Stimulated activated CD4-positive, alpha-beta T cell treated with anti-CD3 and anti-CD28 coated beads, Interleukin-15, amount 100 ng/mL, for 48 hours (primary cell): ENCODE results near the gene ANKRD24.
"Not testable (repeated sequence)": the region's sequence is repeated elsewhere in the genome, so short reads cannot be mapped to it uniquely, and the experiment has no call there.

ENCODE experiments used
- DNase-seq, 2 donors: peaks; one replicate each; pipeline ENCODE4 v3.0.0-alpha.2; 2020; ENCODE audit warnings: low read depth in 2 of 2

Gene ANKRD24

DNA sequence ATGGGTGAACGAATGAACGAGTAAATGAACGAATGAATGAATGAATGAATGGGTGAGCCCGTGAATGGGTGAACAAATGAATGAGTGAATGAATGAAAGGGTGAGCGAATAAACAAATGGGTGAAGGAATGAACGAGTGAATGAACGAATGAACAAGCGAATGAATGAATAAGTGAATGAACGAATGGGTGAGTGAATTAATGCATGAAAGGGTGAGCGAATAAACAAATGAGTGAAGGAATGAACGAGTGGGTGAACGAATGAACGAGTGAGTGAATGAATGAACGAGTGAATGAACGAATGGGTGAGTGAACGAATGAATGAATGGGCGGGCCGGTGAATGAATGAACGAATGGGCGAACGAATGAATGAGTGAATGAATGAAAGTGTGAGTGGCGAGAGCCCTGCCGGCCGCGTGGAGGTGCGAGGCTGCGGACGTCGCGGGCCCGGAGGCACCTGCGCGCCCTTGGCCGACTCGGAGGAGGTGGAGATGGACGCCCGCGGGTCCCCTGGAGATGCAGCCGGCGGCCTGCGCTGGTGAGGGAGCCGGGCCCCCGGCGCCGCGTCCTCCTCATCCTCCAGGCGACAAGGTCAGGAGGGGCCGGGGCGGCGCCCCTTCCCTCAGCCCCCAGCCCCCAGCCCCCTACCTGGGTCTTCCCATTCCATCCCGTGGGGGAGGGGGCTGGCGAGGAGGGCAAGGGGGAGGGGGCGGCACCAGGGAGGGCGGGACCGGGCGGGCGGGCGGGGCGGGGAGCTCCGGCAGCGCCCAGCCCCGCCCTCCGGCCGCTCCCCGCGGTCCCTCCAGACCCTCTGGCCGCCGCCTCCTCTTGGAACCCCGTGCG, 15.4 kb downstream of the ANKRD24 start:
- DNase-seq = no peak

DNA sequence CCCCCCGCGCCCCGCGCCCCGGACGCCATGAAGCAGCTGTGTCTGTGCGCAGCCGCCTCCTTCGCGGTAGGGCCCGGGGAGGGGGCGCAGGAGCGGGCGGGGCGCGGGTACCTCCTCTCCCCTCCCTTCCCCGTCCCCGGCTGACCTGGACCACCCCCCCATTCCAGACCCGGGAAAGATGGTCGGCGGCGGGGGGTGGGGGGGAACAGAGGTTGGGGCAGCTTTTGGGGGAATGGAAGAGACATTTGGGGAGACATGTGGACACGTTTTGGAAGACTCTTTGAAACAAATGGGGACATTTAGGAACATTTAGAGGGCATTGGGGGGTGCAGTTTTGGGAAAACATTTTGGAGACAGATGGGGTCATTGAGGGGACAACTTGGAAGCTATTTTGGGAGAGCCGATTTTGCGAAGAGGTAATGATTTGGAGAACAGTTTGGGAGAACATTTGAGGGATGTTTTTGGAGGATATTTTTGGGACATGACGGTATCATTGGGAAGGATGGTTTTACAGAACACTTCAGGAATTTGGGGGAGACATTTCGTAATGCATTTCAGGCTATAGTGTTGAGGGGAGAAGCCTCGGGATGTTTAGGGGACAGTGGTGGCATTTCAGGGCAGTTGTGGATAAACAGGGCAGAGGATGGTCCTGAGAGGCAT, 16.1 kb downstream of the ANKRD24 start:
- DNase-seq = no peak

DNA sequence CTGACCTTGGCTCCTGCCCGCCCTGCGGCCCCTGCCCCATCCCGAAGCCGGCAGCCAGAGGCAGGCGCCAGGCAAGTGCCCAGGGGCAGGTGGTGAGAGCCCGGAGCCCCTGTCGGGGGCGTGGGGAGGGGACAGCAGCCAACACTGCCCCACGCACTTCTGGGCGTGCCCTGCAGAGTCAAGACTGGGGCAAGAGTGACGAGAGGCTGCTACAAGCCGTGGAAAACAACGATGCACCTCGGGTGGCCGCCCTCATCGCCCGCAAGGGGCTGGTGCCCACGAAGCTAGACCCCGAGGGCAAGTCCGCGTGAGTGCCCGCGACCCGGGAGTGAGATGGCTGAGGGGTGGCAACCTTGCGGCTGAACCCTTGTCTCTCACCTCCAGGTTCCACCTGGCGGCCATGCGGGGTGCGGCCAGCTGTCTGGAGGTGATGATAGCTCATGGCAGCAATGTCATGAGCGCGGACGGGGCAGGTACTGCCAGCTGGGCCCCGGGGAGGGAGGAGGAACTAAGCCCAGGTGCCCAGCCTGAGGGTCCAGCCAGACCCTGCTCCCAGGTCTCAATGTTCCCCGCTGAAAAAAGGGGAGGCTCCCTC, 17.3 kb downstream of the ANKRD24 start:
- DNase-seq = no peak

DNA sequence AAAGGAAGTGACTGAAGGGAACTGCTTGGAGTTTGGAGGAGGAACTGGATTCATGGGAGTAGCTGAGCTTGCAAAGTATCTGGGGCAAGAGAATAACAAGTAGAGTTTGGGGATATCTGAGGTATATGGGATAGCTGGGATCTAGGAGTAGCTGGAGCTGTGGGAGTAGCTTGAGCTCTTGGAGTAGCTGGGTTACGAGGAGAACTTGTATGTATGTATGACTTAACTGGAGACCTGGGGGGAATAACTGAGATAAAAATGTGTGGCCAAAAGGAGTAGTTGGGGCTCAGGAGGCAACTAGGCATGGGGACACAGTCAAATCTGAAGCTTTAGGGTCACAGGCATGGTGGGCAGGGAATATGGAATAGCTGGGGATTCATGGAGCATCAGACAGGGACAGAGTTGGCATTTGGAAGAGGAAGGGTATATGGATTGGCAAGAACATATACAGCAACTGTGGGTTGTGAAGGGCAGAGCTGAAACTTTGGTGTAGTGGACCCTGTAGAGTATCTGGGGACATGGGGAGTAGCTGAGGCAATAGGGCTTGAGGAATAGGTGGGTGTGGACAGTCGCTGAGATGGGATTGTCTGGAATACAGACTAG, 18.6 kb downstream of the ANKRD24 start:
- no peak for DNase-seq

DNA sequence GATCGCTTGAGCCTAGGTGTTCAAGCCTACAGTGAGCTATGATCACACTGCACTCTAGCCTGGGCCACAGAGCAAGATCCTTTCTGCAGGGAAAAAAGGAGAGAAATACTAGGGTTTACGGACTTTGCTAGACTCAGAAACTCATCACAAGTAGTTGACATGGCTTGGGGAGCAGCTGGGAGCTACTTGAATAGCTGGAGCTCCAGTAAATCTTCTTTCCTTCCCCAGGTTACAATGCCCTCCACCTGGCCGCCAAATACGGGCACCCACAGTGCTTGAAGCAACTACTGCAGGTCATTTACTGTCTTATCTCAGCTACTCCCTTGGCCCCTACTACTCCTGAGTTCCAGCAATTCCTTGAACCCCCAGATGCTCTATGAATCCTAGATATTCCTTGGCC, 19.3 kb downstream of the ANKRD24 start:
- DNase-seq = no peak

DNA sequence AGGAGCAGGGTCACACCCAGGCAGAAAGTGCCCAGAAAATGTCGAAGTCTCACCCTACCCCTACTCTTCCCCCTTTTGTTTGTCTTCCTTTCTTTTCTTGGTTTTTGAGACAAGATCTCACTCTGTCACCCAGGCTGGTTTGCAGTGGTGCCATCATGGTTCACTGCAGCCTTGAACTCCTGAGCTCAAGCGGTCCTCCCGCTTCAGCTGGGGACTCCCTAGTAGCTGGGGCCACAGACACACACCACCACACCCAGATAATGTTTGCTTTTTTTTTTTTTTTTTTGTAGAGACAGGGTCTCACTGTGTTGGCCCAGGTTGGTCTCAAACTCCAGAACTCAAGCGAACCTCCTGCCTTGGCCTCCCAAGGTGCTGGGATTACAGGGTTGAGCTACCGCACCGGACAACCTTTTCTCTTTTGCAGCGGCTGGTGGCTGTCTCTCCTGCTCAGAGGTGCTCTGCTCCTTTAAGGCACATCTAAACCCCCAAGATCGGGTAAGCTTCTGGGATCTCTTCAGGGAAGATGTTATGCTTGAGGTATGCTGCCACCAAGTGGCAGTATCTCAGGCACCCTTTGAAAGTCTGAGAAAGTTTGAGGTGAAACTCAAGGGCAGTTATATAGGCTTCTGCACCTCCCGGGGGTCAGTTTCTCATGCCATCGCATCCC, 24.5 kb downstream of the ANKRD24 start:
- no peak for DNase-seq

DNA sequence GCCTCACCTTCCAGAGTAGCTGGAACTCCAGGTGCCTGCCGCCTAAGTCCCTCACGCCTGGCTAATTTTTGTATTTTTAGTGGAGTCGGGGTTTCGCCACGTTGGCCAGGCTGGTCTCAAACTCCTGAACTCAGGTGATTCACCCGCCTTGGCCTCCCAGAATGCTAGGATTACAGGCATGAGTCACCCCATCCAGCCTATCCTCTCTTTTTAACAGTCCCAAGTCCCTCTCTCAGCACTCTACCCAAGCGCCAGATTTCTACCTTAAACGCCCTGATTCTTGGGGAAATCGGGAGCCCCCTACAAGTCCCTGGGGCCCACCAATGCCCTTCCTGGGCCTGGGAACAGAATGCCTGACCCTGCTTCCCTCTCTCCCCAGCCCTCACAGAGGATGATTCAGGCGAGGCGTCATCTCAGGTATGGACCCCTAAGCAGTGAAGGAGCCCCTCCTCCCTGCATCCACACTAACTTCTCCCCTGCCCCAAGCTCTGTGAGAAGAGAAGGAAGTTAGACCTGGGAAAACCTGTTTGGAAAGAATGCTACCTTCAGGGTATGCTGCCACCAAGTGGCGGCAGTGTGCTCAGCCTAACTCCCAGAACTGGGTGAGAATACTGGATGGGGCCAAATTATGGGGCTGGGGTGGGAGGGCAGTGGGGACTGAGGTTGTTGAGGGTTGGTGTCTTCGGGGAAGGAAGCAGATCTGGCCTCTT, 26.1 kb downstream of the ANKRD24 start:
- no peak for DNase-seq

DNA sequence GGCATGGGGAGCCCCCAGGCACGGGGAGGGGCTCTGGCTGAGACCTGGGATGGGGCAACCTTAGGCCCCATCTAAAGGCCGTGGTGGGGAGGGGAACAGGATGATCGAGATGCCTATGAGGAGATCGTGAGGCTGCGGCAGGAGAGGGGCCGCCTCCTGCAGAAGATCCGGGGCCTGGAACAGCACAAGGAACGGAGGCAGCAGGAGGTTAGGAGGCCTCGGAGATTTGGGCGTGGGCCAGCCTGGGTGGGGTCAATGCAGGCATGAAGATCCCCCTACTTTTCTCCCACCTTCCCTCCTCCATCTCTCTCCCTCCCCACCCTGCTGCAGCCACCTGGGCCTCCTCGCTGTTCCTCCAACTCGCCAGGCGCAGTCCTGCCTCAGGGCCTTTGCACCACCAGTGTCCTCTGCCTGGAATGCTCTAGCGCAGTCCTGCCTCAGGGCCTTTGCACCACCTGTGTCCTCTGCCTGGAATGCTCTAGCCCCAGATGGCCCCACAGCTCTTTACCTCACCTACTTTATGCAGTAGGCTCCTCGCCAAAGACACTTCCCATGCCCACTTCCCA, 27.8 kb downstream of the ANKRD24 start:
- no peak for DNase-seq

DNA sequence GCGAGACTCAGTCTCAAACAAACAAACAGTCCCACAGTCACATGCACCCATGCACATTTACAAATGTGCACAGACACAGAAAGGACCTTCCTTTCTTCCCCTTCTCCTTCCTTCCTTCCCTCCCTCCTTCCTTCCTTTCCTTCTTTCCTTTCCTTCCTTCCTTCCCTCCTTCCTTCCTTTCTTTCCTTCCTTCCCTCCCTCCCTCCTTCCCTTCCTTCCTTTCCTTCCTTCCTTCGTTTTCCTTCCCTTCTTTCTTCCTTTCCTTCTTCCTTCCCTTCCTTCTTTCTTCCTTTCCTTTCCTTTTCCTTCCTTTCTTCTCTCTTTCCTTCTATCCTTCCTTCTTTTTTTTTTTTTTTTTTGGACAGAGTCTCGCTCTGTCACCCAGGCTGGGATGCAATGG, 30.6 kb downstream of the ANKRD24 start:
- no peak for DNase-seq

DNA sequence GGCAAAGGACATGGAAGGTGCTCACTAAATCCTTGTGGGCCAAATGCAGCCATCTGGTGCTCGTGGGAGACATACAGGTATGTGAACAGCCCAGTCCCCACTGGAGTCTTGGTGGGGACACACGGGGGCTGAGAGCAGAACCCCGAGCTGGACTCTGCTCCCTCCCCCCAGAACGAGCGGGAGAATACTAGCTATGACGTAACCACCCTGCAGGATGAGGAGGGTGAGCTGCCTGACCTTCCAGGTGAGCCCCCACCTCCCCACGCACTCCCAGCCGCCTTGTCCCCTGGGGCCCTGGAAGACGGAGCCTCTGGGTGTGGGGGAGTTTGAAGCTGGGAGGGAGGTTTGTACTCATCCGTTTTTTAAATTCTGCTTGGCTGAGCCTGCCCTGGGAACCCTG, 33.3 kb downstream of the ANKRD24 start:
- DNase-seq = no peak

DNA sequence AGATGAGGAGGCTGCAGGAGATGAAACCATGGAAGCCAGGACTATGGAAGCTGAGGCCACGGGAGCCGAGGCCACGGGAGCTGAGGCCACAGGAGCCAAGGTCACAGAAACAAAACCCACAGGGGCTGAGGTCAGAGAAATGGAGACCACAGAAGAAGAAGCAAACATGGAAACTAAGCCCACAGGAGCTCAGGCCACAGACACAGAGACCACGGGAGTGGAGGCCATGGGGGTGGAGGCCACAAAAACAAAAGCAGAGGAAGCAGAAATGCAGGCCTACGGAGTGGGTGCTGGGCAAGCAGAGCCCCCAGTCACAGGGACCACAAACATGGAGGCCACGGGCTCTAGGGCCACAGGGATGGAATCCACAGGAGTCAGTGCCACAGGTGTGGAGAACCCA, 34.4 kb downstream of the ANKRD24 start:
- DNase-seq = no peak

DNA sequence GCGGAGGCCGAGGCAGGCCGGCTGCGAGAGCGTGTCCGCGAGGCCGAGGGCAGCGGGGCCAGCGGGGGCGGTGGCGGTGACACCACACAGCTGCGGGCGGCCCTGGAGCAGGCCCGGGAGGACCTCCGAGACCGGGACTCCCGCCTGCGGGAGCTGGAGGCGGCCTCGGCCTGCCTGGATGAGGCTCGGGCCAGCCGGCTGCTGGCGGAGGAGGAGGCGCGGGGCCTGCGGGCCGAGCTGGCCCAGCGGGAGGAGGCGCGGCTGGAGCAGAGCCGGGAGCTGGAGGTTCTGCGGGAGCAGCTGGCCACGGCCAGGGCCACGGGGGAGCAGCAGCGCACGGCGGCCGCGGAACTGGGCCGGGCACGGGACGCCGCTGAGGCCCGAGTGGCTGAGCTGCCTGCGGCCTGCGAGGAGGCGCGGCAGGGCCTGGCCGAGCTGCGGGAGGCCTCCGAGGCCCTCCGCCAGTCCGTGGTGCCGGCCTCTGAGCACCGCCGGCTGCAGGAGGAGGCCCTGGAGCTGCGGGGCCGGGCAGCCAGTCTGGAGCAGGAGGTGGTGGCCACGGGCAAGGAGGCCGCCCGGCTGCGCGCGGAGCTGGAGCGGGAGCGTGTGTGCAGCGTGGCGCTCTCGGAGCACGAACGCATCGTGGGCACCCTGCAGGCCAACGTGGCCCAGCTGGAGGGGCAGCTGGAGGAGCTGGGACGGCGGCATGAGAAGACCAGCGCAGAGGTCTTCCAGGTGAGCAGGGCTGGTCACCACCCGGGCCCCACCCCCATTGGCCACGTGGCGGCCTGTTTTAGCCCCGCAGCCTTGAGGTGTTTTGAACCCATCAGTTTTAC, 35.2 kb downstream of the ANKRD24 start:
- DNase-seq = no peak

DNA sequence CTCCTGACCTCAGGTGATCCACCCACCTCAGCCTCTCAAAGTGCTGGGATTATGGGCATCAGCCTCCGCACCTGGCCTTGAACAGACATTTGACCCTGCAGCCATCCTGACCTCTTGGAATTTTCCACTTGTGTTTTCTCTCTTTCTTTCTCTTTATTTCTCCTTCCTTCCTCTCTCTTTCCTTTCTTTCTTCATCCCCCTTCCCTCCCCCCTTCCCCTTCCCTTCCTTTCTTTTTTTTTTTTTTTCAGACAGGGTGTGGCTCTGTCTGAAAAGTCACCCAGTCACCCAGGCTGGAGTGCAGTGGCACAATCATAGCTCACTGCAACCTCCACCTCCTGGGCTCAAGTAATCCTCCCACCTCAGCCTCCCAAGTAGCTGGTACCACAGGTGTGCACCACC, 36.0 kb downstream of the ANKRD24 start:
- not testable (repeated sequence) for DNase-seq

DNA sequence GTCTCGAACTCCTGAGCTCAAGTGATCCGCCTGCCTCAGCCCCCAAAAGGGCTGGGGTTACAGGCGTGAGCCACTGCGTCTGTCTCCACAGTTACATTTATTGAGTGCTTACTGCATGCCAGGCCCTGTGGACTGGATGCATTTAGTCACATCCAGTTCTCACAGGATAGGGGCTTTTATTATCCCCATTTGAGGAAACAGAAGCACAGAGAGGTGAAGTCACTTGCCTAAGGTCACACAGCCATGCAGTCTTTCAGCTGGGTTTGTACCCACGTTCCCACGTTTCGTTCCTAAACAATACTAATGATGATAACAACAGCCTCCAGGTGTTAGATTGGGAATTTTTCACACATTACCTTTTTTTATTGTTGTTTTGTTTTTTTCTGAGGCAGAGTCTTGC, 37.7 kb downstream of the ANKRD24 start:
- DNase-seq = no peak

DNA sequence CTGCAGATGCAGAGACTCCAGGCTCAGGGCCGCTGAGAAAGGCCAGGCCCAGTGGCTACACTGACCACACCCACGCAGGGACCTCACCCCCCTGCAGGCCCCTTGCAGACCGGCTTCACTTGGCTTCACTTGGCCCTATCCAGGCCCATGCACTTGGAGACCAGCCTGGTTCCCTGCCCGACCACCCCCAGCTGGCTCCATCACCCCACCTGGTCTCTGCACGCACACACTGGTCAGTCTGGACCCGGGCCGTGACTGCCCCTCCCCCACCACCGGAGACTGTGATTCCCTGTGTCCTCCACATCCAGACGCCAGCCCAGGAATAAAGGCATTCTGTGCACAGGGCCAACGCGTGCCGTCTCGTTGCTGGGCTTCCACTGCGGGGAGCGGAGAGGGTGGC, 42.0 kb downstream of the ANKRD24 start:
- DNase-seq = no peak

DNA sequence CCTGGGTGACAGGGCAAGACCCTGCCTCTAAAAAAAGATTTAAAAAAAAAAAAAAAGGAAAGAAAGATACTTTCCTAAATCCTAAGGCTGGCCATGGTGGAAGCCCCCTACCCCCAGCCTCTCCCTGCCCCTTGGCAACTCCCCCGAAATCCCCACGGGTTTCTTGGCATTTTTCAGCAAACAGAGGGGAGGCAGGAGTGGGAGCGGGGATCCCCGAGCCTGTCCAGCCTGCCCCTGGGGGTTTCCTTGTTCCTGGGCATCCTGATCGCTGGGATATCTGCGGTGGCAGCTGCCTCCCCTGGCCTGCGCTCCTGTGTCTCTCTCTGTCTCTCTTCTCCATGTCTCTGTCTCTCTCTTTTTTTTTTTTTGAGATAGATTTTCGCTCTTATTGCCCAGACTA, 43.4 kb downstream of the ANKRD24 start:
- DNase-seq = no peak

DNA sequence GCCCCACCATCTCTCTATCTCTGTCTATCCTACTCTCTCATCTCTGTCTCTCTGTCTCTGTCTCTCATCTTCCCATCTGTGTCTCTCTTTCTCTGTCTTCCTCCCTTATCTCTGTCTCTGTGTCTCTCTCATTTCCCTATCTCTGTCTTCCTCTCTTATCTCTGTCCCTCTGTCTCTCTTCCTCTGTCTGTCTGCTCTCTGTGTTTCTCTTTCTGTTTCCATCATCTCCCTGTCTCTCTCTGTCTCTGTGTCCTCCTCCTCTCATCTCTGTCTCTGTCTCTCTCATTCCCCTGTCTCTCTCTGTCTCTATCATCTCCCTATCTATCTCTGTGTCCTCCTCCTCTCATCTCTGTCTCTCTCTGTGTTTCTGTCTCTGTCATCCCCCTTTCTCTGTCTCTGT, 45.3 kb downstream of the ANKRD24 start:
- DNase-seq = no peak

DNA sequence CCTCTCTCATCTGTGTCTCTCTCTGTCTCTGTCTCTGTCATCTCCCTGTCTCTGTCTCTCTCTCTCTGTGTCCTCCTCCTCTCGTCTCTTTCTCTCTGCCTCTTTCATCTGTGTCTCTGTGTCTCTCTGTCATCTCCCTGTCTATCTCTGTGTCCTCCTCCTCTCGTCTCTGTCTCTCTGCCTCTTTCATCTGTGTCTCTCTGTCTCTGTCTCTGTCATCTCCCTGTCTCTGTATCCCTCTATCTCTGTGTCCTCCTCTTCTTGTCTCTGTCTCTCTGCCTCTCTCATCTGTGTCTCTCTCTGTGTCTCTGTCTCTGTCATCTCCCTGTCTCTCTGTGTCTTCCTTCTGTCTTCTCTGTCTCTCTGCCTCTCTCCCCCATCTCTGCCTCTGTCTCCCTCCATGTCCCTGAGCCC, 46.3 kb downstream of the ANKRD24 start:
- no peak for DNase-seq

DNA sequence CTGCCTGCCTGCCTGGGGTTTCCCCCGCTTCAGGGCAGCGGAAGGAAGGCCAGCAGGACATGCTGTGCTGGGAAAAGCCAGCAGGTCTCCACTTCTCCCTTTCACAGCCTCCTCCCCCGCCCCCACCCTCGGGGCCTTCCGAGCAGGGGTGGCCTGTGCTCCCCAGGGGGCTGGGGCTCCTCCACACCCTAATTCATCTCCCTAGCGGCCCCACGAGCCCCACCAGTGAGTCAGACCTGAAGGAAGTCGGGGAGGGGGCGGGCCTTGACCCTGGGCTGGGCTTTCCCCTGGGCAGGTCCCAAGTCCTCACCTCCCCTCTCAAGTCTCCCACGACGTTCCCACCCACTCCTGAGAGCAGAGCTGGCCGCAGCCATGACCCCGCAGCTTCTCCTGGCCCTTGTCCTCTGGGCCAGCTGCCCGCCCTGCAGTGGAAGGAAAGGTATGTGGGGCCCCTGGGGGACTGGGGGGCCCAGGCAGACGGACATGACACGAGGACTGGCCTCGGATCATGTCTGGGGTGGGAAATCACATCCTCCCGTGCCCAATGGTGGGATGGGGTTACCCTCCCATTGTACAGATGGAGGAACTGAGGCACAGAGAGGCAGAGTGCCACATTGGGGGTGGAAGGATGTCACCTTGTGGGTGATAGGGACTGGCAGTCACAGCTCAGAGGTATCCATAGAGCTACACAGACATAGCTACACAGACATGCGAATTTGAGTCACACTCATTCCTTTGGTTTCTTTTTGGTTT, 46.9 kb downstream of the ANKRD24 start, which contains the start of gene EBI3:
Gene EBI3 (plus strand): TSS at position 345 of the 753 bp plus-strand sequence. CDS start 28 bp downstream, at position 373.
- peak; percentile 40 to 55 for DNase-seq
